BE2C (cell line): ENCODE data around the gene UNC13B.

Experiments used
- DNase-seq: peaks from one replicate; pipeline ENCODE4 v3.0.0-alpha.2; 2020
- H3K27me3 ChIP-seq: fragments of 250-450 bp; sonication (Bioruptor Pico); 2 replicates; pipeline ENCODE4 v1.5.1; 2020; ENCODE audit warnings: mild to moderate bottlenecking
- H3K36me3 ChIP-seq: fragments of 250-450 bp; sonication (Bioruptor Pico); 2 replicates; pipeline ENCODE4 v1.5.1; 2020; ENCODE audit warnings: mild to moderate bottlenecking
- H3K4me1 ChIP-seq: fragments of 250-450 bp; sonication (Bioruptor Pico); 2 replicates; pipeline ENCODE4 v1.5.1; 2020
- H3K4me3 ChIP-seq: 2 replicates; pipeline ENCODE4 v1.5.1; 2011; ENCODE audit warnings: low read depth, low read length
- H3K9me3 ChIP-seq: fragments of 250-450 bp; sonication (Bioruptor Pico); 2 replicates; pipeline ENCODE4 v1.5.1; 2020
- CTCF ChIP-seq: IDR thresholded peaks from 2 replicates; pipeline ENCODE4 v1.5.1; 2012; ENCODE audit warnings: mild to moderate bottlenecking, low read depth, low read length

UNC13B gene

DNA sequence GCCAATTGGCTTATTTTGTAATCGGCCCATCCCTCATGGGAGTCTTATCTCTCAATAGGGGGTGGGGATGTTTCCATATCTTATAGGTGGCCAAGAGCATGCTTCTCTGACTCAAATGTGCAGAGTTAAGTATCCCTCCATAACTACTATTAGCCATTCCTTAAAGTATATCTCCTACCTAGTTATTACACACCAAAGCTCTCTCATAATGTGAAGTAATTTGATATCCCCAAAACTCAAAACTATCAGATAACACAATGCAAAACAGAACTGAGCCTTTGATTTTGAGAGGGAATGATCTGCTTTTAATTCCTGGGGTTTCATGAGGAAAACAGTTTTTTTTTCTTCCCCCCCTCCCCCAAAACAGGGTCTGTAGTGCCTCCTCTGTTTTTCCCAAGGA, 28.4 kb downstream of the UNC13B start:
- H3K4me1 ChIP-seq, result peaks cover 6% of the 10 kb centered on the region; the same call in 1 of the 2 replicates
- no peaks in the 10 kb centered on the region for H3K27me3 ChIP-seq
- no peak for DNase-seq
- no peaks in the 10 kb centered on the region for H3K9me3 ChIP-seq
- TF ChIP-seq CTCF, result no peak
- H3K36me3 ChIP-seq, result no peaks in the 10 kb centered on the region
- H3K4me3 ChIP-seq, result no peak overlapping the region

GRCh38 chr9:35191105-35191504, 29.3 kb downstream of the UNC13B start:
- Histone ChIP-seq H3K36me3 (no peaks in the 10 kb centered on the region), H3K4me3 (no peak overlapping the region), H3K9me3 (no peaks in the 10 kb centered on the region), H3K27me3 (no peaks in the 10 kb centered on the region), H3K4me1 (peaks cover 5% of the 10 kb centered on the region; the same call in 1 of the 2 replicates)
- DNase-seq, result no peak
- TF ChIP-seq CTCF, result no peak

GRCh38 chr9:35193762-35194161, 32.0 kb downstream of the UNC13B start:
- DNase-seq, result no peak
- Histone ChIP-seq H3K27me3 (no peaks in the 10 kb centered on the region), H3K4me3 (no peak overlapping the region), H3K4me1 (no peaks in the 10 kb centered on the region), H3K9me3 (no peaks in the 10 kb centered on the region), H3K36me3 (no peaks in the 10 kb centered on the region)
- TF ChIP-seq CTCF, result no peak; the same call in 1 of the 2 replicates

GRCh38 chr9:35195683-35196082, 33.9 kb downstream of the UNC13B start:
- no peak for DNase-seq
- H3K36me3 ChIP-seq, result no peaks in the 10 kb centered on the region
- no peaks in the 10 kb centered on the region for H3K9me3 ChIP-seq
- TF ChIP-seq CTCF, result no peak
- H3K4me3 ChIP-seq, result no peak overlapping the region
- H3K4me1 ChIP-seq, result no peaks in the 10 kb centered on the region
- H3K27me3 ChIP-seq, result no peaks in the 10 kb centered on the region

DNA sequence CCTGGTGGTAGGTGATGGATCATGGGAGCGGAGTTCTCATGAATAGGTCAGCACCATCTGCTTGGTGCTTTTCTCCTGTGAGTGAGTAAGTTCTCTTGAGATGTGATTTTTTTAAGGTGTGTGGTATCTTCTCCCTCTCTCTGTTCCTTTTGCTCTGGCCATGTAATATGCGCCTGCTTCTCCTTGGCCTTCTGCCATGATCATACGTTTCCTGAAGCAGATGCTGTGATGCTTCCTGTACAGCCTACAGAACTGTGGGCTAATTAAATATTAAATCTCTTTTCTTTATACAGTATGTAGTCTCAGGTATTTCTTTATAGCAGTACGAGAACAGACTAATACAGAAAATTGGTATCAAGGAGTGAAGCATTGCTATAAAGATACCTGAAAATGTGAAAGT, 36.4 kb downstream of the UNC13B start:
- Histone ChIP-seq H3K27me3 (no peaks in the 10 kb centered on the region), H3K4me1 (no peaks in the 10 kb centered on the region), H3K9me3 (no peaks in the 10 kb centered on the region), H3K4me3 (no peak overlapping the region), H3K36me3 (no peaks in the 10 kb centered on the region)
- TF ChIP-seq CTCF, result no peak
- DNase-seq, result no peak

DNA sequence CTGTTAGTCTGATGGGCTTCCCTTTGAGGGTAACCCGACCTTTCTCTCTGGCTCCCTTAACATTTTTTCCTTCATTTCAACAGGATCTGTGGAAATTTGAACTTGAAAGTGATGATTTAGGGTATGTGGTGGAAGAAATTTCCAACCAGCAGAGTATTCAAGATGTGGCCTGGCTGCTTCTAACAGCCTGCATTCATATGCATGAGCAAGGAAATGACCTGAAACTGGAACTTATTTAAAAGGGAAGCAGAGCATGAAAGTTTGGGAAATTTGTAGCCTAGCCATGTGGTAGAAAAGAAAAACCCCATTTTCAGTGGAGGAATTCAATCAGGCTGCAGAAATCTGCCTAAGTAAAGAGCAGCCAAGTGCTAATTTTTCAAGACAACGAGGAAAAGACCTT, 41.7 kb downstream of the UNC13B start:
- TF ChIP-seq CTCF, result no peak
- Histone ChIP-seq H3K9me3 (peaks cover 16% of the 10 kb centered on the region), H3K4me3 (no peak overlapping the region), H3K36me3 (no peaks in the 10 kb centered on the region), H3K4me1 (no peaks in the 10 kb centered on the region), H3K27me3 (no peaks in the 10 kb centered on the region)
- no peak for DNase-seq
